Measurements from ENCODE around the gene KNOP1.

DNA sequence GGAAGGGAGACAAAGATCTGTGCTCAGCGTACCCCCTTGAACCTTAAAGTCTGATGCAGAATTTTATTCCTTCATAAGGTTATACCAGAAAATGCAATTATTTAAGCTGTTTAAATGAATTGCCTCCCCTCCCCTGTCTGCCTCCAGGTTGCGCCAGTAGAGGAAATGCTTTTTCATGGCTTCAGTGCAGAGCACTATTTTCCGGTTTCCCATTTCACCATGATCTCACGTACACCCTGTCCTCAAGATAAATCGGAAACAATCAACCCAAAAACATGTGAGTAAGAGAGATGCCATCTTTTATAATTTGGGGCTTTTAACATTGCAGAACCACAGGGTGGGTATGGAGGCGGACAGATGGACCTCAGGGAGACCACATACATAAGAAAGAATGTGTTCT is 15.5 kb upstream of the KNOP1 start:
- TF ChIP-seq, protein P1, sequence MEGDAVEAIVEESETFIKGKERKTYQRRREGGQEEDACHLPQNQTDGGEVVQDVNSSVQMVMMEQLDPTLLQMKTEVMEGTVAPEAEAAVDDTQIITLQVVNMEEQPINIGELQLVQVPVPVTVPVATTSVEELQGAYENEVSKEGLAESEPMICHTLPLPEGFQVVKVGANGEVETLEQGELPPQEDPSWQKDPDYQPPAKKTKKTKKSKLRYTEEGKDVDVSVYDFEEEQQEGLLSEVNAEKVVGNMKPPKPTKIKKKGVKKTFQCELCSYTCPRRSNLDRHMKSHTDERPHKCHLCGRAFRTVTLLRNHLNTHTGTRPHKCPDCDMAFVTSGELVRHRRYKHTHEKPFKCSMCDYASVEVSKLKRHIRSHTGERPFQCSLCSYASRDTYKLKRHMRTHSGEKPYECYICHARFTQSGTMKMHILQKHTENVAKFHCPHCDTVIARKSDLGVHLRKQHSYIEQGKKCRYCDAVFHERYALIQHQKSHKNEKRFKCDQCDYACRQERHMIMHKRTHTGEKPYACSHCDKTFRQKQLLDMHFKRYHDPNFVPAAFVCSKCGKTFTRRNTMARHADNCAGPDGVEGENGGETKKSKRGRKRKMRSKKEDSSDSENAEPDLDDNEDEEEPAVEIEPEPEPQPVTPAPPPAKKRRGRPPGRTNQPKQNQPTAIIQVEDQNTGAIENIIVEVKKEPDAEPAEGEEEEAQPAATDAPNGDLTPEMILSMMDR (conservative IDR thresholded peaks at IDR 0.05; ENCODE audit: low read length) = no peak
- TF ChIP-seq EZH2phosphoT487 (IDR thresholded peaks at IDR 0.05; ENCODE audit: borderline replicate concordance, low read depth, low read length) = no peak

All from OCI-LY7 (cell line).